ENCODE data around the gene GRK5. TPM values are rescaled to one million over a fixed set of nuclear protein-coding genes. Genes with fewer than 3 reads are reported as not detected.

GRK5 gene
- total RNA-seq, 1 experiment from 2014 or later = 4.5 TPM

DNA sequence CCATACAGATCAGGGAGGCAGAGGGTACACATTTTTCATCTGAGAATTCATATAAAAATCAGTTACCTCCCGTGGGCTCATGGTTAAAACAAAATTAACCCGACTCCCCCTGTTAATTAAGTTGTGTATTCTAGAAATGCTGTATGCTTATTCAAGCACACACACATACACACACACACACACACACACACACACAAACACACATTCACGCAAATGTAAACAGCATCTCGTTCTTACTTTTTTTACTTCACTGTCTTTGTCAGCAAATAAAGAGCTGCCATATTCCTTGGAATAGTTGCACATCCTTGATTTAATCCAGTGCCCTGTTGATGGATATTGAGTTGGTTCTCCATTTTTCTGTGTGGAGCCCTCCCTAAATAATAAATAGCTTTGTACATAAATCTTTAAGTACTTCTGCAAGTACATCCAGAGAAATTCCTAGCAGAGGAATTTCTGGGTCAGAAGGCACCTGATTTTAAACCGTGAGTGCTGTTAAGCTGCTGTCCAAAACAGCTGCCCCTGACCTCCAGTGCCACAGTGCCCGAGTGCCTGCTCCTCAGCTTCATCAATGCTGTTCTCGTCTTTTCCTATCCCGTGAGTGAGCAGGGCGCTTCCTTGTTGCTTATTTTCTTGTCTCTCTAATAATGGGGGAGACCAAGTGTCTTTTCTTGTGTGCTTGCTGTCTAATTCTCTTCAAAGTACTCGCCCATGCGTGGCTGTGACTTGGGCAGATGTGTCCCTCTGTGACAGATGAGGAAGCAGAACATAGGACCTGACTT is 217.9 kb downstream of the GRK5 start:
- Histone ChIP-seq H3K27me3 (ENCODE audit: low read length) (no peaks in the 10 kb centered on the region), H3K27ac (ENCODE audit: low read length) (no peak overlapping the region), H3F3A (ENCODE audit: low read length, unreplicated experiment) (no peaks in the 10 kb centered on the region), H3K4me3 (ENCODE audit: low read length) (no peak overlapping the region), H3K4me1 (ENCODE audit: insufficient read depth, low read length) (no peaks in the 10 kb centered on the region), H3K4me2 (ENCODE audit: low read length) (no peak overlapping the region), H3K36me3 (ENCODE audit: low read depth, low read length) (no peaks in the 10 kb centered on the region), H3K79me2 (ENCODE audit: low read length) (no peaks in the 10 kb centered on the region), H3K9me3 (ENCODE audit: low read length) (no peaks in the 10 kb centered on the region), H3K9me2 (replicated peaks; ENCODE audit: low read length) (no peaks in the 10 kb centered on the region), H4K20me1 (ENCODE audit: low read length) (no peaks in the 10 kb centered on the region), H2AFZ (ENCODE audit: low read length) (no peak overlapping the region), H3K9ac (ENCODE audit: low read length) (no peak overlapping the region)
- DNase-seq = no peak
- TF ChIP-seq EZH2phosphoT487 (IDR thresholded peaks at IDR 0.05; ENCODE audit: borderline replicate concordance, low read length) = no peak
- no peak for TF ChIP-seq EZH2 (IDR thresholded peaks at IDR 0.05; ENCODE audit: low read length, unreplicated experiment)
- TF ChIP-seq, protein P1, sequence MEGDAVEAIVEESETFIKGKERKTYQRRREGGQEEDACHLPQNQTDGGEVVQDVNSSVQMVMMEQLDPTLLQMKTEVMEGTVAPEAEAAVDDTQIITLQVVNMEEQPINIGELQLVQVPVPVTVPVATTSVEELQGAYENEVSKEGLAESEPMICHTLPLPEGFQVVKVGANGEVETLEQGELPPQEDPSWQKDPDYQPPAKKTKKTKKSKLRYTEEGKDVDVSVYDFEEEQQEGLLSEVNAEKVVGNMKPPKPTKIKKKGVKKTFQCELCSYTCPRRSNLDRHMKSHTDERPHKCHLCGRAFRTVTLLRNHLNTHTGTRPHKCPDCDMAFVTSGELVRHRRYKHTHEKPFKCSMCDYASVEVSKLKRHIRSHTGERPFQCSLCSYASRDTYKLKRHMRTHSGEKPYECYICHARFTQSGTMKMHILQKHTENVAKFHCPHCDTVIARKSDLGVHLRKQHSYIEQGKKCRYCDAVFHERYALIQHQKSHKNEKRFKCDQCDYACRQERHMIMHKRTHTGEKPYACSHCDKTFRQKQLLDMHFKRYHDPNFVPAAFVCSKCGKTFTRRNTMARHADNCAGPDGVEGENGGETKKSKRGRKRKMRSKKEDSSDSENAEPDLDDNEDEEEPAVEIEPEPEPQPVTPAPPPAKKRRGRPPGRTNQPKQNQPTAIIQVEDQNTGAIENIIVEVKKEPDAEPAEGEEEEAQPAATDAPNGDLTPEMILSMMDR (conservative IDR thresholded peaks at IDR 0.05; ENCODE audit: low read depth, low read length) = no peak
- intact Hi-C loops (cut with micrococcal nuclease) = no loop called here
- no peak for ATAC-seq
- POLR2A ChIA-PET (ENCODE audit: unreplicated experiment) = no interaction called here
- CTCF ChIA-PET = no interaction called here
- BruUV-seq (replicated peaks) = no TSS peak

DNA sequence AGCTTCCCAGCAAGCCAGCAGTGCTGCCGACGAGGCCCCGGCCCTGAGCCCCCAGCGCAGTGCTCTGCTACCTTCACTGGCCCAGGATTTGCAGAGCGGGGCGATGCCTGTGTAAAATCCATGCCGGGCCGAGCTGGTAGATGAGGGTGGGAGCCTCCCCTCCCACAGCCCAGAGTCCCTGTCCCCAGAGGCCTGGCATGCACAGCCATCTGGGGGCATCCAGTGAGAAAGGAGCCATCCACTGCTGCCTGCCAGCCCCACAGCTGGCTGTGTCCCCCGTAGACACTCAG is 218.5 kb downstream of the GRK5 start:
- H3K4me2 ChIP-seq (ENCODE audit: low read length) = no peak overlapping the region
- TF ChIP-seq EZH2phosphoT487 (IDR thresholded peaks at IDR 0.05; ENCODE audit: borderline replicate concordance, low read length) = no peak
- TF ChIP-seq EZH2 (IDR thresholded peaks at IDR 0.05; ENCODE audit: low read length, unreplicated experiment) = no peak
- TF ChIP-seq, protein P1 (conservative IDR thresholded peaks at IDR 0.05; ENCODE audit: low read depth, low read length) = no peak
- ChIA-PET POLR2A (ENCODE audit: unreplicated experiment) (no interaction called here), CTCF (no interaction called here)
- H3K9me2 ChIP-seq (replicated peaks; ENCODE audit: low read length) = no peaks in the 10 kb centered on the region
- no peaks in the 10 kb centered on the region for H3K36me3 ChIP-seq (ENCODE audit: low read depth, low read length)
- H3K4me1 ChIP-seq (ENCODE audit: insufficient read depth, low read length) = no peaks in the 10 kb centered on the region
- no peak overlapping the region for H3K4me3 ChIP-seq (ENCODE audit: low read length)
- H2AFZ ChIP-seq (ENCODE audit: low read length) = no peak overlapping the region
- H4K20me1 ChIP-seq (ENCODE audit: low read length) = no peaks in the 10 kb centered on the region
- ATAC-seq (no peak), DNase-seq (no peak)
- no peaks in the 10 kb centered on the region for H3F3A ChIP-seq (ENCODE audit: low read length, unreplicated experiment)
- no peaks in the 10 kb centered on the region for H3K79me2 ChIP-seq (ENCODE audit: low read length)
- H3K27me3 ChIP-seq (ENCODE audit: low read length) = no peaks in the 10 kb centered on the region
- no peak overlapping the region for H3K9ac ChIP-seq (ENCODE audit: low read length)
- H3K27ac ChIP-seq (ENCODE audit: low read length) = no peak overlapping the region
- intact Hi-C loops (cut with micrococcal nuclease) = no loop called here
- no peaks in the 10 kb centered on the region for H3K9me3 ChIP-seq (ENCODE audit: low read length)
- BruUV-seq (replicated peaks) = no TSS peak

DNA sequence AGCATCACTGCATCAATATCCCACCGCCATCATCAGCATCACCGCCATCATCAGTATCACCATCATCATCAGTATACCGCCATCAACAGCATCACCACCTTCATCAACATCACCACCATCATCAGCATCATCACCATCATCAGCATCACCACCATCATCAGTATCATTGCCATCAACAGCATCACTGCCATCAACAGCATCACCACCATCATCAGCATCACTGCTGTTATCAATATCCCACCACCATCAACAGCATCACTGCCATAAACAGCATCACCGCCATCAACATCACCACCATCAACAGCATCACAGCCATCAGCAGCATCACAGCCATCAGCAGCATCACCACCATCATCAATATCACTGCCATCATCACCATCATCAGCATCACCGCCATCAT is 219.3 kb downstream of the GRK5 start:
- ATAC-seq = no peak
- no peaks in the 10 kb centered on the region for H3K27me3 ChIP-seq (ENCODE audit: low read length)
- CTCF ChIA-PET = no interaction called here

More for the DNA sequence above, 219.3 kb downstream of the GRK5 start:
- Histone ChIP-seq H3K36me3 (ENCODE audit: low read depth, low read length) (no peaks in the 10 kb centered on the region), H3K27ac (ENCODE audit: low read length) (no peak overlapping the region), H3K79me2 (ENCODE audit: low read length) (no peaks in the 10 kb centered on the region), H3K4me3 (ENCODE audit: low read length) (no peak overlapping the region), H4K20me1 (ENCODE audit: low read length) (no peaks in the 10 kb centered on the region), H3K9me3 (ENCODE audit: low read length) (no peaks in the 10 kb centered on the region), H3K9ac (ENCODE audit: low read length) (no peak overlapping the region), H2AFZ (ENCODE audit: low read length) (no peak overlapping the region), H3F3A (ENCODE audit: low read length, unreplicated experiment) (no peaks in the 10 kb centered on the region), H3K4me1 (ENCODE audit: insufficient read depth, low read length) (no peaks in the 10 kb centered on the region), H3K4me2 (ENCODE audit: low read length) (no peak overlapping the region), H3K9me2 (replicated peaks; ENCODE audit: low read length) (no peaks in the 10 kb centered on the region)
- DNase-seq = no peak
- POLR2A ChIA-PET (ENCODE audit: unreplicated experiment) = no interaction called here
- BruUV-seq (replicated peaks) = no TSS peak
- no peak for TF ChIP-seq EZH2 (IDR thresholded peaks at IDR 0.05; ENCODE audit: low read length, unreplicated experiment)
- no peak for TF ChIP-seq EZH2phosphoT487 (IDR thresholded peaks at IDR 0.05; ENCODE audit: borderline replicate concordance, low read length)
- TF ChIP-seq, protein P1 (conservative IDR thresholded peaks at IDR 0.05; ENCODE audit: low read depth, low read length) = no peak
- intact Hi-C loops (cut with micrococcal nuclease) = no loop called here
